ENCODE data around the gene ITGB8. TPM values are rescaled to one million over a fixed set of nuclear protein-coding genes. Genes with fewer than 3 reads are reported as not detected.

The ITGB8 gene
- total and polyA plus RNA-seq, 9 of the 15 experiments (the other 6 are each of a cell fraction or from before 2014, with no cell fraction given): under 0.01 to 0.03 (median 0.02) TPM; not detected in 6

DNA sequence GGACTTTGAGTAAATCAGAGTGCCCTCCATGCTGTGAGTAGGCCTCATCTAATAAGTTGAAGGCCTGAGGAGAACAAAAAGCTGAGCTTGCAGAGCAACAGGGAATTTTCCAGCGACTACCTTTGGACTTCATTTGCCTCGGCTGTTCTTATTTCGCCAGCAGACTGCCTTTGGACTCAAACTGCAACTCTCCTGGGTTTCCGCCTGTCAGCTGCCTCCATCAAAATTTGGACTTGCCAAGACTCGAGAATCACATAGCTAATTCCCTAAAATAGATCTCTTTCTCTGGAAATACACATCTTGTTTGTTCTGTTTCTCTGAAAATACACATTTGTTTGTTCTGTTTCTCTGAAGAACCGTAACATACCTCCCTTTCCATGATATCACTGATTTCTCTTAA, 93.8 kb downstream of the ITGB8 start:
- CTCF ChIA-PET (ENCODE audit: low intra/inter-chr PET ratio): no interaction called here
- FAIRE-seq (no peak), ATAC-seq (no peak), DNase-seq (ENCODE audit: extremely low read depth in 1 of 4, low spot score in 3 of 4) (no peak)
- H3K79me2 ChIP-seq (ENCODE audit: control insufficient read depth, insufficient read depth, low read length): no peaks in the 10 kb centered on the region
- BruUV-seq (replicated peaks): no TSS peak
- TF ChIP-seq, protein P1, sequence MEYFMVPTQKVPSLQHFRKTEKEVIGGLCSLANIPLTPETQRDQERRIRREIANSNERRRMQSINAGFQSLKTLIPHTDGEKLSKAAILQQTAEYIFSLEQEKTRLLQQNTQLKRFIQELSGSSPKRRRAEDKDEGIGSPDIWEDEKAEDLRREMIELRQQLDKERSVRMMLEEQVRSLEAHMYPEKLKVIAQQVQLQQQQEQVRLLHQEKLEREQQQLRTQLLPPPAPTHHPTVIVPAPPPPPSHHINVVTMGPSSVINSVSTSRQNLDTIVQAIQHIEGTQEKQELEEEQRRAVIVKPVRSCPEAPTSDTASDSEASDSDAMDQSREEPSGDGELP (CRISPR knock-in tag; IDR thresholded peaks at IDR 0.05; ENCODE audit: borderline replicate concordance): no peak
- TF ChIP-seq PHTF2 (CRISPR knock-in tag; IDR thresholded peaks at IDR 0.05): no peak
- no peaks in the 10 kb centered on the region for H3K36me3 ChIP-seq (ENCODE audit: control insufficient read depth, insufficient read depth, low read length)
- no peaks in the 10 kb centered on the region for H3K4me1 ChIP-seq (replicated peaks in 1 of 2; ENCODE audit: control insufficient read depth in 2 of 2, insufficient read depth in 2 of 2, low read length in 2 of 2)
- H3K9me3 ChIP-seq (replicated peaks; ENCODE audit: control insufficient read depth, insufficient read depth, low read depth, low read length): no peaks in the 10 kb centered on the region
- POLR2A ChIA-PET: no interaction called here
- H3K9ac ChIP-seq (ENCODE audit: insufficient read depth in 1 of 2, low read depth in 2 of 2, low read length in 2 of 2): no peak overlapping the region
- H2AFZ ChIP-seq (ENCODE audit: low read depth, low read length): no peak overlapping the region
- no peaks in the 10 kb centered on the region for H3K9me1 ChIP-seq (ENCODE audit: control insufficient read depth, insufficient read depth, low read length)
- WGBS (ENCODE audit: insufficient coverage, low coverage, missing lambda C conversion rate): 0% methylated on average over 6 of the region's 6 CpGs
- in situ Hi-C loops (cut with MboI): no loop called here
- H3K4me3 ChIP-seq: no peak overlapping the region
- no peaks in the 10 kb centered on the region for H3K27me3 ChIP-seq (ENCODE audit: control insufficient read depth in 2 of 2, insufficient read depth in 2 of 2, low read length in 2 of 2)
- H3K27ac ChIP-seq (ENCODE audit: extremely low read depth, low read depth, low read length): no peak overlapping the region
- intact Hi-C loops (cut with micrococcal nuclease): no loop called here
- H3K4me2 ChIP-seq (ENCODE audit: insufficient read depth, low read length): no peak overlapping the region
- H4K20me1 ChIP-seq (replicated peaks; ENCODE audit: control insufficient read depth, insufficient read depth, low read length): no peaks in the 10 kb centered on the region

DNA sequence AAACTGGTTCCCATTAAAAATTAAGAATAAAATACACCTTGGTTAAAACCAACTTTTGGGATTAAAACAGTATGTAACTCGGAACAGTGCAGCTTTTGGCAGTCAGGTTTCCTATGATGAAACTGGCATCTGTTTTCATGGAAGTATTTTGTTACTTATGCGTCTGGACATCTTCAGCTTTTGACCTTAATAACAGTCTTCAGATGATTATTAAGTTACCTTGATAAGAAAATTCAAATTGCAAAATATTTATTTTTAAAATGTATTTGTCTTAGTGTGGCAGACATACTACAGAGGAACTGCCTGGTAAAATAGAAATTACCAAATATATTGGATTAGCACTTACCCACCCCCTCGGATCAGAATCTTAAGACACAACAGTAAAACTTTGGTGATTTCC, 100.0 kb downstream of the ITGB8 start:
- H4K20me1 ChIP-seq (replicated peaks; ENCODE audit: control insufficient read depth, insufficient read depth, low read length): no peaks in the 10 kb centered on the region
- FAIRE-seq (no peak), DNase-seq (ENCODE audit: extremely low read depth in 1 of 4, low spot score in 3 of 4) (no peak), ATAC-seq (no peak)
- no peak overlapping the region for H3K4me2 ChIP-seq (ENCODE audit: insufficient read depth, low read length)
- H3K4me1 ChIP-seq (replicated peaks in 1 of 2; ENCODE audit: control insufficient read depth in 2 of 2, insufficient read depth in 2 of 2, low read length in 2 of 2): no peaks in the 10 kb centered on the region
- 0% methylated on average over 3 of the region's 3 CpGs for WGBS (ENCODE audit: insufficient coverage, low coverage, missing lambda C conversion rate)
- no peak overlapping the region for H2AFZ ChIP-seq (ENCODE audit: low read depth, low read length)
- no peaks in the 10 kb centered on the region for H3K36me3 ChIP-seq (ENCODE audit: control insufficient read depth, insufficient read depth, low read length)
- H3K79me2 ChIP-seq (ENCODE audit: control insufficient read depth, insufficient read depth, low read length): no peaks in the 10 kb centered on the region
- H3K27ac ChIP-seq (ENCODE audit: extremely low read depth, low read depth, low read length): no peak overlapping the region
- intact Hi-C loops (cut with micrococcal nuclease): loop anchor here (10.0 kb wide), 1 partner anchor 446 kb away; no protein-coding TSS in a partner anchor
- H3K9ac ChIP-seq (ENCODE audit: insufficient read depth in 1 of 2, low read depth in 2 of 2, low read length in 2 of 2): no peak overlapping the region
- in situ Hi-C loops (cut with MboI): no loop called here
- POLR2A ChIA-PET: no interaction called here
- BruUV-seq (replicated peaks): no TSS peak
- H3K27me3 ChIP-seq (ENCODE audit: control insufficient read depth in 2 of 2, insufficient read depth in 2 of 2, low read length in 2 of 2): no peaks in the 10 kb centered on the region
- CTCF ChIA-PET (ENCODE audit: low intra/inter-chr PET ratio): no interaction called here
- H3K9me3 ChIP-seq (replicated peaks; ENCODE audit: control insufficient read depth, insufficient read depth, low read depth, low read length): no peaks in the 10 kb centered on the region
- H3K9me1 ChIP-seq (ENCODE audit: control insufficient read depth, insufficient read depth, low read length): no peaks in the 10 kb centered on the region
- no peak overlapping the region for H3K4me3 ChIP-seq
- no peak for TF ChIP-seq SRSF3 (IDR thresholded peaks at IDR 0.05; ENCODE audit: insufficient read depth, low read length)
- no peak for TF ChIP-seq HMG20B (CRISPR knock-in tag; IDR thresholded peaks at IDR 0.05)
- TF ChIP-seq ESRRA (IDR thresholded peaks at IDR 0.05; ENCODE audit: borderline replicate concordance, low read depth): no peak
- TF ChIP-seq, protein P2, sequence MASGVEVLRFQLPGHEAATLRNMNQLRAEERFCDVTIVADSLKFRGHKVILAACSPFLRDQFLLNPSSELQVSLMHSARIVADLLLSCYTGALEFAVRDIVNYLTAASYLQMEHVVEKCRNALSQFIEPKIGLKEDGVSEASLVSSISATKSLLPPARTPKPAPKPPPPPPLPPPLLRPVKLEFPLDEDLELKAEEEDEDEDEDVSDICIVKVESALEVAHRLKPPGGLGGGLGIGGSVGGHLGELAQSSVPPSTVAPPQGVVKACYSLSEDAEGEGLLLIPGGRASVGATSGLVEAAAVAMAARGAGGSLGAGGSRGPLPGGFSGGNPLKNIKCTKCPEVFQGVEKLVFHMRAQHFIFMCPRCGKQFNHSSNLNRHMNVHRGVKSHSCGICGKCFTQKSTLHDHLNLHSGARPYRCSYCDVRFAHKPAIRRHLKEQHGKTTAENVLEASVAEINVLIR (CRISPR knock-in tag; IDR thresholded peaks at IDR 0.05): no peak
- no peak for TF ChIP-seq ZNF184 (CRISPR knock-in tag; IDR thresholded peaks at IDR 0.05)
- no peak for TF ChIP-seq ZNF76 (CRISPR knock-in tag; IDR thresholded peaks at IDR 0.05; ENCODE audit: borderline replicate concordance)
- TF ChIP-seq, protein P3, sequence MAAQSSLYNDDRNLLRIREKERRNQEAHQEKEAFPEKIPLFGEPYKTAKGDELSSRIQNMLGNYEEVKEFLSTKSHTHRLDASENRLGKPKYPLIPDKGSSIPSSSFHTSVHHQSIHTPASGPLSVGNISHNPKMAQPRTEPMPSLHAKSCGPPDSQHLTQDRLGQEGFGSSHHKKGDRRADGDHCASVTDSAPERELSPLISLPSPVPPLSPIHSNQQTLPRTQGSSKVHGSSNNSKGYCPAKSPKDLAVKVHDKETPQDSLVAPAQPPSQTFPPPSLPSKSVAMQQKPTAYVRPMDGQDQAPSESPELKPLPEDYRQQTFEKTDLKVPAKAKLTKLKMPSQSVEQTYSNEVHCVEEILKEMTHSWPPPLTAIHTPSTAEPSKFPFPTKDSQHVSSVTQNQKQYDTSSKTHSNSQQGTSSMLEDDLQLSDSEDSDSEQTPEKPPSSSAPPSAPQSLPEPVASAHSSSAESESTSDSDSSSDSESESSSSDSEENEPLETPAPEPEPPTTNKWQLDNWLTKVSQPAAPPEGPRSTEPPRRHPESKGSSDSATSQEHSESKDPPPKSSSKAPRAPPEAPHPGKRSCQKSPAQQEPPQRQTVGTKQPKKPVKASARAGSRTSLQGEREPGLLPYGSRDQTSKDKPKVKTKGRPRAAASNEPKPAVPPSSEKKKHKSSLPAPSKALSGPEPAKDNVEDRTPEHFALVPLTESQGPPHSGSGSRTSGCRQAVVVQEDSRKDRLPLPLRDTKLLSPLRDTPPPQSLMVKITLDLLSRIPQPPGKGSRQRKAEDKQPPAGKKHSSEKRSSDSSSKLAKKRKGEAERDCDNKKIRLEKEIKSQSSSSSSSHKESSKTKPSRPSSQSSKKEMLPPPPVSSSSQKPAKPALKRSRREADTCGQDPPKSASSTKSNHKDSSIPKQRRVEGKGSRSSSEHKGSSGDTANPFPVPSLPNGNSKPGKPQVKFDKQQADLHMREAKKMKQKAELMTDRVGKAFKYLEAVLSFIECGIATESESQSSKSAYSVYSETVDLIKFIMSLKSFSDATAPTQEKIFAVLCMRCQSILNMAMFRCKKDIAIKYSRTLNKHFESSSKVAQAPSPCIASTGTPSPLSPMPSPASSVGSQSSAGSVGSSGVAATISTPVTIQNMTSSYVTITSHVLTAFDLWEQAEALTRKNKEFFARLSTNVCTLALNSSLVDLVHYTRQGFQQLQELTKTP (IDR thresholded peaks at IDR 0.05; ENCODE audit: low read depth in 1 of 2, partially characterized antibody in 2 of 2): no peak
- no peak for TF ChIP-seq DIDO1 (tag; IDR thresholded peaks at IDR 0.05; ENCODE audit: low read depth)
